Keratinocyte (primary cell): ENCODE data around the gene PRKCZ.

Experiments
- EZH2 ChIP-seq: IDR thresholded peaks from one replicate; pipeline ENCODE4 v1.6.1; 2012; ENCODE audit warnings: inconsistent platforms, mild to moderate bottlenecking, low read length, moderate library complexity
- TF ChIP-seq, protein P1 (sequence below), 3 experiments: IDR thresholded peaks in 1 of 3; conservative IDR thresholded peaks in 1 of 3; optimal IDR thresholded peaks in 1 of 3; 2 replicates in 2 of 3; 3 replicates in 1 of 3; pipeline versions ENCODE3 to v1.5.1; 2011; ENCODE audit warnings: low read length in 3 of 3, mild to moderate bottlenecking in 3 of 3, moderate library complexity in 2 of 3, control low read depth in 1 of 3, inconsistent platforms in 1 of 3; ENCODE audit not compliant: insufficient read depth in 2 of 3; ENCODE audit errors: extremely low read depth in 1 of 3

DNA sequence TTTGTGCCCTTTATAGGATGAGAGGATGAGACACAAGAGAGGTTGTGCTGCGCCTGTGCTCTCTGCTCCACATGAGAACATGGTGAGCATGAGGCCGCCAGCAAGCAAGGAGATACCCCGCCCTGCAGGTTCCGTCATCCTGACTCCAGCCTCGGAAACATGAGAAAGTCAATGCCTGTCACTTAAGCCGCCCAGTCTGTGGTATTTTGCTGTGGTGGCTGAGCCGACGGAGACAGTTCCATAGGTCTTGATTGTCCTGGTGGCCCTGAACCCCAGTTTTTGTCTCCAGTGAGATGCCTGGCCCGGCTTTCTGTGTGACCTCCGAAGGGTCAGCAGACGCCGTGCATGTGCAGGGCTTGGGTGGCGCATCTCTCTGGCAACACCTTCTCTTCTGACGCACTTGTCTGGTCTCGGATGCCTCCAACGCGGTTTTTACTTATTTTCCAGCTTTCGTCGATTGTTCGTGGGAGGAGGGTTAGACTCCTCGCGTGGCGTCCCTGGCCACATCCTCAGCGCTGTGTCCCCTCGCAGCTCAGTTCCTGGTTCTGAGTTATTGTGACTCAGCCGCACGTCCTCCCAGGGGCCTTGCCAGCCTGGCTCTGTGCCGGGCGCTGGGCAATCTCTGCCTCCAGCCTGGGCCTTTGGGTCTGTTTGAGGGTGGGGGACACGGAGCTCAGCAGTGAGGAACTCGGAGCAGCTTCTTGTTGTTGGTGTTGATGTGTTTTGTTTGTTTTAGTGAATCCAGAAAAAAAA, 74.4 kb downstream of the PRKCZ start:
- TF ChIP-seq, protein P1, sequence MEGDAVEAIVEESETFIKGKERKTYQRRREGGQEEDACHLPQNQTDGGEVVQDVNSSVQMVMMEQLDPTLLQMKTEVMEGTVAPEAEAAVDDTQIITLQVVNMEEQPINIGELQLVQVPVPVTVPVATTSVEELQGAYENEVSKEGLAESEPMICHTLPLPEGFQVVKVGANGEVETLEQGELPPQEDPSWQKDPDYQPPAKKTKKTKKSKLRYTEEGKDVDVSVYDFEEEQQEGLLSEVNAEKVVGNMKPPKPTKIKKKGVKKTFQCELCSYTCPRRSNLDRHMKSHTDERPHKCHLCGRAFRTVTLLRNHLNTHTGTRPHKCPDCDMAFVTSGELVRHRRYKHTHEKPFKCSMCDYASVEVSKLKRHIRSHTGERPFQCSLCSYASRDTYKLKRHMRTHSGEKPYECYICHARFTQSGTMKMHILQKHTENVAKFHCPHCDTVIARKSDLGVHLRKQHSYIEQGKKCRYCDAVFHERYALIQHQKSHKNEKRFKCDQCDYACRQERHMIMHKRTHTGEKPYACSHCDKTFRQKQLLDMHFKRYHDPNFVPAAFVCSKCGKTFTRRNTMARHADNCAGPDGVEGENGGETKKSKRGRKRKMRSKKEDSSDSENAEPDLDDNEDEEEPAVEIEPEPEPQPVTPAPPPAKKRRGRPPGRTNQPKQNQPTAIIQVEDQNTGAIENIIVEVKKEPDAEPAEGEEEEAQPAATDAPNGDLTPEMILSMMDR (optimal IDR thresholded peaks at IDR 0.05 in 1 of 3, IDR thresholded peaks at IDR 0.05 in 1 of 3, conservative IDR thresholded peaks at IDR 0.05 in 1 of 3; ENCODE audit: extremely low read depth in 1 of 3, insufficient read depth in 2 of 3, low read length in 3 of 3): no peak
- TF ChIP-seq EZH2: no peak
